HG03521 (cell line): ENCODE data around the gene KIF2A.

ENCODE experiments used
- ATAC-seq: cut with Tn5 transposase; IDR thresholded peaks from one replicate; pipeline ENCODE4 v1.9.1; 2021; ENCODE audit warnings: mild to moderate bottlenecking, moderate library complexity; ENCODE audit not compliant: unreplicated experiment

Gene KIF2A

GRCh38 chr5:62327138-62328053 lies 21.4 kb downstream of the KIF2A start:
- no peak for ATAC-seq

GRCh38 chr5:62328772-62329491 lies 22.9 kb downstream of the KIF2A start:
- no peak for ATAC-seq

- no peak for ATAC-seq
These were observed 24.3 kb downstream of the KIF2A start for GRCh38 chr5:62330302-62330701.

DNA sequence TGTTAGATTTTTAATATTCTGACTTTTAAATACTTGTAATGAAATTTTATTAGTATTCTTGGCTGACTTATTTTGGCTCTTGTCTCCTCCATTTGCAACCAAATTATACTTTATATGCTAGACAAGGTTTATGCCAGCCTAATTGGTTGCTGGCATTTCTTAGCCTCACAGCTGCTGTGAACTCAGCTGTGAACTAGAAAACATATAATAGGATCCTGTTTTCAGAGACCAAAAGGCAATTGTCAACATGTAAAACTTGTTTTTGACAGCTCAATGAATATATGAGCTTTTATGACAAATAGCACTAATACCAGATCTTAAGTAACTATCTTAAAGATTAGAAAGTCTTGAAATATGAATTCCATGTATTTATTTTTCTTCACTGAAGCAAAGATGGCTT lies 25.9 kb downstream of the KIF2A start:
- no peak for ATAC-seq

GRCh38 chr5:62333250-62333794 lies 27.3 kb downstream of the KIF2A start:
- no peak for ATAC-seq

GRCh38 chr5:62334082-62334481 lies 28.1 kb downstream of the KIF2A start:
- no peak for ATAC-seq

- ATAC-seq: no peak
These were observed 34.4 kb downstream of the KIF2A start for GRCh38 chr5:62340392-62340791.

- ATAC-seq: no peak
These were observed 35.0 kb downstream of the KIF2A start for GRCh38 chr5:62340979-62341378.

- ATAC-seq: no peak
These were observed 35.9 kb downstream of the KIF2A start for GRCh38 chr5:62341783-62342475.

GRCh38 chr5:62342476-62342837 lies 36.5 kb downstream of the KIF2A start:
- no peak for ATAC-seq

DNA sequence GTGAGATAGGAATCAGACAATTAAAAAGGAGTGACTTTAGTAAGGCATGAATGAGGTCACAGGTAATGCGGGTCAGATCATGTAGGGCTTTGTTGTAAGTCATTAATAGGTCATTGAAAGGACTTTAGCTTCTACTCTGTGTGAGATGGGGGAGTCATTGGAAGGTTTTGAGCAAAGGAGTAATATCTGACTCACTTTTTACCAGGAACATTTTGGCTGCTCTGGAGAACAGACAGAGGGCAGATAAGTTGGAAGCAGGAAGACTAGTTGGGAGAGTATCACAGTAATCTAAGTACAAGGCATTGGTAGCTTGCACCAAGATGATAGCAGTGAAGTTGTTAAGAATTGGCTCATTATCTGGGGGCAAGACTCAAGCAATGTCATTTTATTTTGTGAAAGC lies 37.4 kb downstream of the KIF2A start:
- no peak for ATAC-seq

GRCh38 chr5:62346748-62347147 lies 40.7 kb downstream of the KIF2A start:
- no peak for ATAC-seq

GRCh38 chr5:62347928-62348327 lies 41.9 kb downstream of the KIF2A start:
- no peak for ATAC-seq

GRCh38 chr5:62348723-62349481 lies 42.9 kb downstream of the KIF2A start:
- no peak for ATAC-seq

- ATAC-seq: peak; percentile 79
These were observed 48.2 kb downstream of the KIF2A start for GRCh38 chr5:62354028-62354874.

DNA sequence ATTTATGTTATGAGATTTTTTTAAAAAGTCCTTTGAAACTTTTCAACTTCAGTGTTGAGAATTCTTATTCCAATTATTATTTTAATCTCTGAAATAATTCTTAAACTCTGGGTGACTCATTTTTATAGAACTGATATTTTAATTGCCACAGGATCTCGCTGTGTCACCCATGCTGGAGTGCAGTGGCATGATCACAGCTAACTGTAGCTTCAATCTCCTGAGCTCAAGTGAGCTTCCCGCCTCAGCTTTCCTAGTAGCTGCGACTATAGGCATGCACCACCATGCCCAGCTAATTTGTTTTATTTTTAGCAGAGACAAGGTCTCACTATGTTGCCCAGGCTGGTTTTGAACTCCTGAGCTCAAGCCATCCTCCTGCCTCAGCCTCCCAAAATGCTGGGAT lies 56.7 kb downstream of the KIF2A start:
- no peak for ATAC-seq

DNA sequence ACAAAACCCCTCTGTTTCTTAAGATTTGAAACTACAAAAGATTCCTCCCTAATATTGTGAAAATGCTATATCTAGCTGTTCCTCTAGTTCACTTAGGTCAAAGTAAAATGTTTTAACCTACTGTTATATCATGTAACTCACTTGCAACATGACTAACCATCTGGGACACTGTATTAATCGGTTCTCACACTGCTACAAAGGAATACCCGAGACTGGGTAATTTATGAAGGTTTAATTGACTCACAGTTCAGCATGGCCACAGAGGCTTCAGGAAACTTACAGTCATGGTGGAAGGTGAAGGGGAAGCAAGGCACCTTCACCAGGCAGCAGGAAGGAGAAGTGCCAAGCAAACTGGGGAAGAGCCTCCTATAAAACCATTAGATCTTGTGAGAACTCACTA lies 63.0 kb downstream of the KIF2A start:
- no peak for ATAC-seq

GRCh38 chr5:62371409-62371808 lies 65.4 kb downstream of the KIF2A start:
- ATAC-seq: no peak

GRCh38 chr5:62372600-62372999 lies 66.6 kb downstream of the KIF2A start:
- no peak for ATAC-seq

DNA sequence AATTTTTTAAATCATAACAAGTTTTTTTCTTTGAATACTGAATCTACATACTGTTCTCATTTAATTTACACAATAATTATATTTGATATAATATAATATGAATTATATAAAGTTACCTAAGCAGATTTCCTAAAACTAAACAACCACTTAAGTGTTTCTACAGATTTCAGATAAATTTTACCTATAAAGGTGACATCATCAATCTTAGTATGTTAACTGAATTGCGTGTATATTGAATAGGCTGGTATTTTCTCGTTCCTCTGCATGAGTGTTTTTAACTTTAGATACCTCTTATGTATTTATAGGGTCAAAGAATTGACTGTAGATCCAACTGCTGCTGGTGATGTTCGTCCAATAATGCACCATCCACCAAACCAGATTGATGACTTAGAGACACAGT lies 67.4 kb downstream of the KIF2A start:
- no peak for ATAC-seq
